ENCODE results near the gene TREML2.
"Not testable (repeated sequence)": the region's sequence is repeated elsewhere in the genome, so short reads cannot be mapped to it uniquely, and the experiment has no call there.

TREML2 gene, protein sequence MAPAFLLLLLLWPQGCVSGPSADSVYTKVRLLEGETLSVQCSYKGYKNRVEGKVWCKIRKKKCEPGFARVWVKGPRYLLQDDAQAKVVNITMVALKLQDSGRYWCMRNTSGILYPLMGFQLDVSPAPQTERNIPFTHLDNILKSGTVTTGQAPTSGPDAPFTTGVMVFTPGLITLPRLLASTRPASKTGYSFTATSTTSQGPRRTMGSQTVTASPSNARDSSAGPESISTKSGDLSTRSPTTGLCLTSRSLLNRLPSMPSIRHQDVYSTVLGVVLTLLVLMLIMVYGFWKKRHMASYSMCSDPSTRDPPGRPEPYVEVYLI

DNA sequence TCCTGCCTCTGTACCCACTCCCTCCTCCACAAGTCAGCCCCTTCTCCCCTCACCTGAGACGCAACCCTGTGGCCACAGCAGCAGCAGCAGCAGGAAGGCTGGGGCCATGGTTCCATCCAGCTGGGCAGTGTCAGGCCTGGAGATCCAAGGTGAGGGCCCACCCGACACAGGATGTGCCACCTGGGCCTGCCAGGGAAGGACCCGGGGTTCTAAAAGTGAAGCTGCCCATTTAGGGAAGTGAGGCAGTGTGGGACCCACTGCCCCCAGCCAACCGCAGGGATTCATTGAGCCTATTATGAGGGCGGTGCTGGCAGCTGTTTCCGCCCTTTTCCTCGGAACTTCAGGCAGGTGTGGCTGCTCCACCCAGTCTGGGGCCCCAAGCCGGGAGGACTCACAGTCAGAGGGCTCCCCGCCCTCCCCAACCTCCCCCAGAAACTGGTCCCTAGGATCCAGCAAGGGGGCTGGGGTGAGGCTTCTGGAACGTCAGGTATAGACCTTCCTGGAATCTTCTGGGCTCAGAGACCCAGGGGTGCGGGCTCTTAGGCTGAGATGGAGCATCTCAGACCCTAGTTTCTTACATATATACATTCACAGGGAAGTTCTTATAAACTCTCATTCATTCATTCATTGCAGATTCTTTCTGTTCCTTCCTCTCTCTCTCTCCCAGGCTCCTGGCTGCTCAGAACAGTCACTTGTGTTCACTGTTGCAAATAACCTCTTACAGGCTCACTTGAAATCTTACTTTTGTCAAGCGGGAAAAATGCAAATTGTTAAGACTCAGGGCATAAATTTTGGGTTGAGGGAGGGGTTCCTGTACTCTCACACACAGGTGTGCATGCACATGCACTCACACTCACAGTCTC is at the start of gene TREML2:
TREML2 (minus strand) TSS at position 249 of the 863 bp plus-strand sequence; CDS start at position 108, 141 bp downstream.
- no peak for DNase-seq

GRCh38 chr6:41247882-41248705 is 47.1 kb upstream of the TREML2 start:
- no peak for DNase-seq

DNA sequence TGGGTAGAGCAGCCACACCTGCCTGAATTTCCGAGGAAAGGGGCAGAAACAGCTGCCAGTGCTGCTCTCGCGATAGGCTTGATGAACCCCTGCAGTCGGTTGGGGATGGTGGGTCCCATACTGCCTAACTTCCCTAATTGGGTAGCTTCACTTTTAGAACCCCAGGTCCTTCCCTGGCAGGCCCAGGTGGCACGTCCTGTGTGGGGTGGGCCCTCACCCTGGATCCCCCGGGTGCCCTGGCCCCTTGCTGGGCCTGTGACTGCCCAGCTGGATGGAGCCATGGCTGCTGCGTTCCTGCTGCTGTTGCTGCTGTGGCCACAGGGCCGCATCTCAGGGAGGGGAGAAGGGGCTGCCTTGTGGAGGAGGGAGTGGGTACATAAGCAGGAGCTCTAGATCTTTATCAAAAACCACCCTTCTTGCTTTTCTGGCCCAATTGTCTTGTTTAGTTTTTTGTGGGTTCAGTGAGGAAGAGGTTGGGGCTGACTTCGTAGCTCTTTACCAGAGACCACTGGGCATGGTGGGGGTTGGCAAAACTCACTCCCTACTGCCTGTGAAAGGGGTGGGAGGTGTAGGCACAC is 46.4 kb upstream of the TREML2 start:
- DNase-seq, result no peak

GRCh38 chr6:41246529-41246928 is 45.6 kb upstream of the TREML2 start:
- DNase-seq, result not testable (repeated sequence)

DNA sequence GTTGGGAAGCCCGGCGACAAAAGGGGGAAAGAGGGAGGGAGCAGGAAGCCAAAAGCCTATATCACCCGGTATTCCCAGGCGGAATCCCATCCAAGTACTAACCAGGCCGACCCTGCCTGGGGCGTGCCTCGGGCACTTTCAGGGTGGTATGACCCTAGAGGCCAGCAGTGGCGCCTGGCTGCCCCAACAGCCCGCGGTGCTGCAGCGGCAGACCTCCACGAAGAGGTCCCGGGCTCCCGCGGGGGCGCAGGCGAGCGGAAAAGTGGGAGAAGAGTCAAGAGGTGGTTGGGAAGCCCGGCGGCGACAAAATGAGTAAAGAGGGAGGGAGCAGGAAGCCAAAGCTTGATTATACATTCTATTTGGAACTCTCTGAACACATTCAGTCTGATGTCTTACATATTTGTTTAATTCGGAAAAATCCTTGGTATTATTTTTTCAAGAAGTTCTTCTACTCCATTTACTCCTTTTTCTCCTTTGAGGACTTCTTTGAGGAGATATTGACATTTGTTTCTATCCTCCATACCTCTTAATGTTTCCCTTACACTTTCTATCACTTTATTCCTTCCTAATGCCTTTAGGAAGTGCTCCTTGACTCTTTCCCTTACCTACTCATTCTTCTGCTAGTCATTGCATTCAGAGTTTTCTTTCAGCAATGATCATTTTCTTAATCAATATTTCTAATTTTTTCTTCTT is 38.7 kb upstream of the TREML2 start:
- no peak for DNase-seq

GRCh38 chr6:41237128-41237527 is 36.2 kb upstream of the TREML2 start:
- DNase-seq, result no peak

GRCh38 chr6:41236276-41236675 is 35.3 kb upstream of the TREML2 start:
- DNase-seq, result no peak

DNA sequence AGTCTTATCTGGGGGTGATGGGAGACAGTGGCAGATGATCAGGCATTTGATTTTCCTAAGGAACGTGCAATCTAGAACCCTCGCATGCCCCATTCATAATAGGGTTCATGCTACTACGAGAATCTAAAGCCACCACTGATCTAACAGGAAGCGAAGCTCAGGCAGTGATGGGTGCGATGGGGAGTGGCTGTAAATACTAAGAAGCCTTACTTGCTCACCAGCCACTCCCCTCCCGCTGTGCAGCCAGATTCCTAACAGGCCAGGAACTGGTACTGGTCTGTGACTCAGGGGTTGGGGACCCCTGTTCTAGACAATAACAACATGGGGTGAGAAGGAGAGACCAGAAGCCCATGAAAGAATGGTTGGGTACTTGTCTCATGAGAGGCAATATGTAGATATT is 31.7 kb upstream of the TREML2 start:
- no peak for DNase-seq

GRCh38 chr6:41231246-41231645 is 30.3 kb upstream of the TREML2 start:
- DNase-seq, result no peak

GRCh38 chr6:41229721-41230120 is 28.8 kb upstream of the TREML2 start:
- no peak for DNase-seq

GRCh38 chr6:41228616-41229015 is 27.7 kb upstream of the TREML2 start:
- DNase-seq, result no peak

DNA sequence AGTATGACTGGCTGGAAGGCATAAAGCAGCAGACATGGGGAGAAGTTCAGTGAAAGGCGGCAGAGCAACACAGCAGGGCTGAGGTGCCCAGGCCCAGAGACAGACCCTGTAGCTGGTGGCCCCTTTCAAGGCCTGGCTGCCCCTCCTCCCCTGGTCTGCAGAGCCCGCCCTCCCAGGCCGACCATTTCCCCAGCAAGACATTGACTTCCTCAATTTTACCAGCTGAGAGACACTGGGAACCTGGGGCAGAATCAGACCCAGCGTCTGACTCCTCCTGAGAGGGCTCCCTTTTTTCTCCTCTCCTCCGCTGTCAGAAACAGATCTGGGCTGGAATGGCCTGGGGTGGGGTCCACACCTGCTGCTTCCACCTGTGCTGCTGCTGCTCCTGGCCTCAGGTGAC is 27.1 kb upstream of the TREML2 start, which contains the start of gene TREML4:
TREML4 (plus strand) TSS at position 254 of the 400 bp plus-strand sequence; CDS start at position 333, 79 bp downstream.
- no peak for DNase-seq

DNA sequence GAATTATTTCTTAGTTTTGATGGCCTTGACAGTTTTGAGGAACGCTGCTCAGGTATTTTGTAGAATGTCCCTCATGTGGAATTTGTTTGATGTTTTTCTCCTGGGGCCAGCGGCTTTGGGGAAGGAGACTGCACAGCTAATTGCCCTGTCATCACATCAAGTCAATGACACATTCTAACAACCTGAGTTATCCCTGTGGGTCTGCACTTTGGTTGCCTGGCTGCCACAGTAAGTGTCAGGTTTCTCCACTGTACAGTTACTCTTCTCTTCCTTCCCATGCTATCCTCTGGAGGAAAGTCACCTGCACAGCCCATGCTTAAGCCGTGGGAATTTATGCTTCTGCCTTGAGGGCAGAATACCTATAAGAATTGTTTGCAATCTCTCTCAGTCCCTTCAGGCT is 25.8 kb upstream of the TREML2 start:
- DNase-seq, result no peak

GRCh38 chr6:41224800-41225199 is 23.9 kb upstream of the TREML2 start:
- no peak for DNase-seq

DNA sequence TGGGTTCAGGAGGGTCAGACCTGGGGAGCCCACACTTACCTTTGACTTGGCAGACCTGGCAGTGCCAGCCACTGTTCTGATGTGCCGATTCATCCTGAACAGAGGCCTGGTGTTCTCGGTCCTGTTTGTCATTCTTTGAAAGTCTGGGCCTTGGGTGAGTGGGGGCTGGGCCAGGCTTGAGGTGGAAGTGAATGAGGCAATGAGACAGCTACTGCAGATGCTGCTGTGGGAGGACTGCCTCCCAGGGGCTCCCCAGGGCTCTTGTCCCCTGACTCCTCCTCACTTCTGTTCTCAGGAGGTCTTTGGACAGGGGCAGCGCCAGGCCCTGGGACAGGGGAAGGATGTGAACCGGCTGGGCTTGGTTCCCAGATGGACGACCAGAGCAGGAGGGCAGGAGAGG is 21.6 kb upstream of the TREML2 start:
- DNase-seq, result no peak

GRCh38 chr6:41222045-41222444 is 21.1 kb upstream of the TREML2 start:
- DNase-seq, result no peak

DNA sequence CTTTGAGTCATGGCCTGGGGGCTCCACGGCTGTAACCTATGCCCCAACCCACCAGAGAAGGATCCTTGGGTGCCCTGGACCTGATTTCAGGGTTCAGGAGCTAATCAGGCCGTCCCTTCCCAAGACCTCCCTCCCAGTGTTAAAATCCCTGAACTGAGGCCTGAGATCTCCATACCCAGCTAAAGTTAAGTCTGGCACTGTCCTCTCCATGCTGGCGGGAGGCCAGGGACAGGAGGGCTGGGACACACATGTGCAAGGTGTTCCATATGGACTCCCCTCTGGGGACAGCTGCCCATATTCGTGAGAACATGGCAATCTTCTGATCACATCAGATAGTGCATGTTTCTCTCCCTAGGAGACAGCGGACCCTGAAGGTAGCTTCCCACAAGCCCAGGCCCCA is 15.7 kb upstream of the TREML2 start:
- DNase-seq, result no peak

DNA sequence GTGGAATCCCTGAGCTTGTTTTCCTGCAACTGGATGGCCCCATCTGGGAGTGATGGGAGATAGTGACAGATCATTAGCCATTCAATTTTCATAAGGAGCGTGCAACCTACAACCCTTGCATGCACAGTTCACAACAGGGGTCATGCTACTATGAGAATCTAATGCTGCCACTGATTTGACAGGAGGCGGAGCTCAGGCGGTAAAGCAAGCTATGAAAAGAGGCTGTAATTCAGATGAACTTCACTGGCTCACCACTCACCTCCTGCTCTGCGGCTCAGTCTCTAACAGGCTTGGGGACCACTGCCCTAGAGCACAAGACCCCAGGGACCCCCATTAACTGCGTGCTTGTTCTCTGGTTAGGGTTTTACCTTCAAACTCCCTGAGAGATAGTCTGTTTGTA is 14.8 kb upstream of the TREML2 start:
- no peak for DNase-seq

DNA sequence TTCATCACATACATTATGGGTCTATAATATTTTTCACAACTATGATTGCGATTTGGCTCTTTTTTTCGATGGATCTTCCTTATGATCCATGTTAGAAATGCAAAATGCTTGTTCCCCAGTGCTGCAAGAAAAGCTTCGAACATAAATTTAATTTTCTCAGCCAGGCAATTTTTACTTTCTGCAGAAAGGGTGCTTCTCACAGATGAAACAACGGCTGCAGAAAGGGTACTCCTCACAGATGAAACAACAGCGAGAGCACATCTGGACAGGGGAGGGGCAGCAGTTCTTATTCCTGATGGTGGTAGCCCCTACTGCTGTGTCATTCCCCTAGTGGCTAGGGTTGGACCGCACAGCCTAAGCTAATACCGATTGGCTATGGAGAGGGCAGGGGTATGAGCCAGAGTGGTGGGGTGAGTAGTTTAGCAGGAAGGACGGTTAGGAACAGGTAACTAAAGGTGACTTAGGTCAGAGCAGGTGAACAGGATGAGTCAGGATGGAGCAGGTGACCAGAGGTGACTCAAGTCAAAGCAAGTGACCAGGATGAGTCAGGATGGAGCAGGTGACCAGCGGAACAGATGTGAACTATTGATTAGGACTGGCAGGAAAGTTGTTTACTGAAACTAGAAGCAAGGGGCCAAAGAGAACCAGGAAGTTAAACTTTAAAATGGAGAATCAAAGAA is 13.8 kb upstream of the TREML2 start:
- DNase-seq, result no peak

GRCh38 chr6:41209547-41210320 is 8.8 kb upstream of the TREML2 start:
- DNase-seq, result no peak

All from NCI-H226 (cell line).